Measurements from ENCODE around the gene EEFSEC. TPM values are rescaled to one million over a fixed set of nuclear protein-coding genes. Genes with fewer than 3 reads are reported as not detected.
A peak's percentile ranks its signal among the peaks of the same experiment; 100 is the strongest.

The EEFSEC gene
- total and polyA plus RNA-seq, 2 of the 8 experiments (the other 6 are each of a cell fraction or from before 2014, with no cell fraction given): 13.1 to 19.8 TPM

GRCh38 chr3:128432301-128432970 is 279.2 kb downstream of the EEFSEC start (continued):
- TF ChIP-seq CHD7 (IDR thresholded peaks at IDR 0.05; ENCODE audit: insufficient replicate concordance, low read length): no peak
- no peak for TF ChIP-seq RBBP5 (IDR thresholded peaks at IDR 0.05; ENCODE audit: borderline replicate concordance, low read depth, low read length)
- peak; percentile 58; the same call in 1 of the 2 replicates for TF ChIP-seq TEAD4 (IDR thresholded peaks at IDR 0.05; ENCODE audit: low read depth, low read length)
- no peak for TF ChIP-seq BCL11A (IDR thresholded peaks at IDR 0.05; ENCODE audit: low read depth in 2 of 2, low read length in 2 of 2)
- TF ChIP-seq E2F6 (IDR thresholded peaks at IDR 0.05): peak; percentile 10; the same call in 1 of the 2 replicates
- TF ChIP-seq KDM4A (IDR thresholded peaks at IDR 0.05; ENCODE audit: low read depth, low read length, severe bottlenecking): peak; percentile 59
- peak; percentile 40 for TF ChIP-seq ASH2L (IDR thresholded peaks at IDR 0.05; ENCODE audit: low read length)
- TF ChIP-seq POU5F1 (IDR thresholded peaks at IDR 0.05; ENCODE audit: low read depth, low read length): no peak
- no peak for TF ChIP-seq NRF1 (IDR thresholded peaks at IDR 0.05; ENCODE audit: low read depth, low read length)
- TF ChIP-seq JUN (IDR thresholded peaks at IDR 0.05; ENCODE audit: low read depth, low read length): no peak
